H9 (cell line): ENCODE data around the gene SCNN1B. TPM values are rescaled to one million over a fixed set of nuclear protein-coding genes. Genes with fewer than 3 reads are reported as not detected.

Experiments used
- DNase-seq: peaks from one replicate; pipeline ENCODE4 v3.0.0-alpha.2; 2017
- H2AFZ ChIP-seq: one replicate; pipeline ENCODE4 v1.6.1; 2013; ENCODE audit warnings: mild to moderate bottlenecking, low read length, control low read depth, moderate library complexity
- H2AK5ac ChIP-seq: 2 replicates; pipeline ENCODE4 v1.6.1; 2013; ENCODE audit warnings: low read length, control low read depth, mixed read lengths; ENCODE audit not compliant: insufficient read length
- H2BK120ac ChIP-seq: one replicate; pipeline ENCODE4 v1.6.1; 2013; ENCODE audit warnings: low read depth, mild to moderate bottlenecking, low read length, control low read depth, inconsistent platforms; ENCODE audit not compliant: poor library complexity, severe bottlenecking
- H2BK12ac ChIP-seq: 2 replicates; pipeline ENCODE4 v1.6.1; 2013; ENCODE audit warnings: low read length, control low read depth, mixed read lengths, low read depth; ENCODE audit not compliant: insufficient read length
- H2BK15ac ChIP-seq: 2 replicates; pipeline ENCODE4 v1.6.1; 2013; ENCODE audit warnings: low read depth, low read length, control low read depth
- H2BK20ac ChIP-seq: one replicate; pipeline ENCODE4 v1.6.1; 2013; ENCODE audit warnings: low read depth, mild to moderate bottlenecking, low read length, control low read depth, inconsistent platforms; ENCODE audit not compliant: poor library complexity, severe bottlenecking
- H2BK5ac ChIP-seq: 2 replicates; pipeline ENCODE4 v1.6.1; 2013; ENCODE audit warnings: low read length, control low read depth, mixed read lengths; ENCODE audit not compliant: insufficient read length
- H3K14ac ChIP-seq: 2 replicates; pipeline ENCODE4 v1.6.1; 2013; ENCODE audit warnings: low read length, control low read depth; ENCODE audit not compliant: insufficient read depth
- H3K18ac ChIP-seq: 2 replicates; pipeline ENCODE4 v1.6.1; 2013; ENCODE audit warnings: low read depth, mild to moderate bottlenecking, mixed read lengths, low read length, control low read depth; ENCODE audit not compliant: insufficient read length
- H3K23ac ChIP-seq: 2 replicates; pipeline ENCODE4 v1.6.1; 2013; ENCODE audit warnings: low read length, control low read depth, mixed read lengths, low read depth; ENCODE audit not compliant: insufficient read length
- H3K23me2 ChIP-seq: 2 replicates; pipeline ENCODE4 v1.6.1; 2013; ENCODE audit warnings: low read depth, mild to moderate bottlenecking, mixed read lengths, low read length, control low read depth; ENCODE audit not compliant: insufficient read length, poor library complexity, severe bottlenecking
- H3K27ac ChIP-seq: 2 replicates; pipeline ENCODE4 v1.5.1; 2013; ENCODE audit warnings: low read length, control low read depth, mixed read lengths, low read depth; ENCODE audit not compliant: insufficient read length
- H3K27me3 ChIP-seq: 2 replicates; pipeline ENCODE4 v1.6.1; 2013; ENCODE audit warnings: low read length, control low read depth, inconsistent platforms; ENCODE audit not compliant: insufficient read depth
- H3K4ac ChIP-seq: 2 replicates; pipeline ENCODE4 v1.6.1; 2013; ENCODE audit warnings: low read depth, mild to moderate bottlenecking, control low read depth, inconsistent platforms, low read length, moderate library complexity
- H3K4me1 ChIP-seq: 2 replicates; pipeline ENCODE4 v1.6.1; 2013; ENCODE audit warnings: low read length, control low read depth, inconsistent platforms; ENCODE audit not compliant: insufficient read depth
- H3K4me2 ChIP-seq: 2 replicates; pipeline ENCODE4 v1.6.1; 2013; ENCODE audit warnings: low read length, control low read depth, mixed read lengths; ENCODE audit not compliant: insufficient read length, insufficient read depth
- H3K56ac ChIP-seq: 2 replicates; pipeline ENCODE4 v1.6.1; 2013; ENCODE audit warnings: low read depth, mild to moderate bottlenecking, mixed read lengths, low read length, control low read depth; ENCODE audit not compliant: insufficient read length
- H3K79me1 ChIP-seq: 2 replicates; pipeline ENCODE4 v1.6.1; 2013; ENCODE audit warnings: low read depth, mild to moderate bottlenecking, moderate library complexity, low read length, control low read depth, inconsistent platforms; ENCODE audit not compliant: insufficient read depth, poor library complexity, severe bottlenecking
- H3K79me2 ChIP-seq: 2 replicates; pipeline ENCODE4 v1.6.1; 2013; ENCODE audit warnings: low read length, control low read depth, inconsistent platforms; ENCODE audit not compliant: insufficient read depth
- H3K9ac ChIP-seq: 2 replicates; pipeline ENCODE4 v1.6.1; 2013; ENCODE audit warnings: low read length, control low read depth, mixed read lengths; ENCODE audit not compliant: insufficient read length; ENCODE audit errors: extremely low read depth
- H3K9me3 ChIP-seq: one replicate; pipeline ENCODE4 v1.6.1; 2013; ENCODE audit warnings: low read depth, low read length, inconsistent platforms; ENCODE audit not compliant: control insufficient read depth
- H3T11ph ChIP-seq: one replicate; pipeline ENCODE4 v1.6.1; 2013; ENCODE audit warnings: mild to moderate bottlenecking, low read length, control low read depth, inconsistent platforms
- H4K20me1 ChIP-seq: one replicate; pipeline ENCODE4 v1.6.1; 2013; ENCODE audit not compliant: control insufficient read depth, insufficient read length, insufficient read depth
- H4K5ac ChIP-seq: 2 replicates; pipeline ENCODE4 v1.6.1; 2013; ENCODE audit warnings: low read depth, mild to moderate bottlenecking, mixed read lengths, low read length, control low read depth; ENCODE audit not compliant: insufficient read length
- H4K8ac ChIP-seq: replicated peaks from 2 replicates; pipeline ENCODE4 v1.6.1; 2013; ENCODE audit warnings: low read length, control low read depth, mixed read lengths, low read depth; ENCODE audit not compliant: insufficient read length
- H4K91ac ChIP-seq: 2 replicates; pipeline ENCODE4 v1.6.1; 2013; ENCODE audit warnings: low read depth, mild to moderate bottlenecking, moderate library complexity, mixed read lengths, low read length, control low read depth; ENCODE audit not compliant: insufficient read length
- H3K27ac Mint-ChIP-seq, 3 experiments: 2 replicates in 2 of 3; 3 replicates in 1 of 3; pipeline ENCODE4 v1.8.0; 2020 to 2021; ENCODE audit warnings: mixed read lengths in 3 of 3, mild to moderate bottlenecking in 1 of 3, moderate library complexity in 1 of 3
- H3K27me3 Mint-ChIP-seq: 2 replicates; pipeline ENCODE4 v1.8.0; 2021; ENCODE audit warnings: low read depth, mild to moderate bottlenecking, moderate library complexity, mixed read lengths
- H3K36me3 Mint-ChIP-seq, 3 experiments: 2 replicates in 2 of 3; 3 replicates in 1 of 3; pipeline ENCODE4 v1.8.0; 2020 to 2021; ENCODE audit warnings: low read depth in 3 of 3, mixed read lengths in 3 of 3; ENCODE audit not compliant: insufficient read depth in 1 of 3
- H3K4me1 Mint-ChIP-seq, 2 experiments: 2 replicates each; pipeline ENCODE4 v1.8.0; 2020; ENCODE audit warnings: mixed read lengths in 2 of 2
- H3K4me3 Mint-ChIP-seq, 2 experiments: 2 replicates in 1 of 2; 3 replicates in 1 of 2; pipeline ENCODE4 v1.8.0; 2020 to 2021; ENCODE audit warnings: mild to moderate bottlenecking in 2 of 2, mixed read lengths in 2 of 2, moderate library complexity in 1 of 2
- H3K9me3 Mint-ChIP-seq, 2 experiments: 2 replicates in 1 of 2; 3 replicates in 1 of 2; pipeline ENCODE4 v1.8.0; 2020; ENCODE audit warnings: mild to moderate bottlenecking in 2 of 2, mixed read lengths in 2 of 2, moderate library complexity in 1 of 2
- WGBS: extraction: QIAGEN DNeasy Blood & Tissue Kit; methylation state at CpG from one replicate; pipeline ENCODE4 v1.1.7; 2013; ENCODE audit warnings: missing lambda C conversion rate, low lambda C conversion rate, mixed read lengths; ENCODE audit not compliant: insufficient read length; ENCODE audit errors: extremely low coverage; 5-methylcytosine and 5-hydroxymethylcytosine counted together
- total RNA-seq: library from RNA; stranded (reverse); gene quantifications from 2 replicates; pipeline ENCODE4 v1.2.1, GENCODE V29; 2021
- TF ChIP-seq, protein P1 (sequence below): fragments of 200-600 bp; sonication (generic); conservative IDR thresholded peaks from 3 replicates; pipeline ENCODE4 v1.8.0; 2021; ENCODE audit warnings: antibody characterized with exemption, mild to moderate bottlenecking

The SCNN1B gene
- total RNA-seq, 1 experiment from 2014 or later: 0.11 TPM

DNA sequence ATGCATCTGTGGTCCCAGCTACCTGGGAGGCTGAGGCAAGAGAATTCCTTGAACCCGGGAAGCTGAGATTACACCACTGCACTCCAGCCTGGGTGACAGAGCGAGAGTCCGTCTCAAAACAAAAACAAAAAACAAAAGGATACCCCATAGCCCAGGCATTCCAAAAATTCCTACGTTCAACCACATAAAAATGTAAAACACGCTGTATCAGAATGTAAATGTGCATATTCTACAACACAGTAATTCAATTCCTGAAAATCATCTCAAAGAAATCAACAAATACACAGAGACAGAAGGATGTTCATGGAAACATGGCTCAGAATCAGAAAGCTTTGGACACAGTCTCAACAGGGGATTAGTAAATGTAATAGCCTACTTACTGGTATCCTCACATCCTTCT, 117.9 kb downstream of the SCNN1B start:
- no peak for DNase-seq
- H3K4me2 ChIP-seq: no peak overlapping the region
- no peak overlapping the region for H3K9ac ChIP-seq
- no peak overlapping the region for H2BK20ac ChIP-seq
- Mint-ChIP-seq H3K9me3 (no peaks in the 10 kb centered on the region), H3K27me3 (no peaks in the 10 kb centered on the region), H3K4me1 (peaks cover 9 to 12% of the 10 kb centered on the region in 2 experiments), H3K36me3 (peaks cover 0 to 24% (median 10%) of the 10 kb centered on the region in 3 experiments; a peak in 6 of 7 replicates), H3K27ac (peak overlapping the region; percentile 22 to 84 (median 82); a peak in 3 of 7 replicates), H3K4me3 (no peak overlapping the region)
- H4K91ac ChIP-seq: no peak overlapping the region
- H3K27me3 ChIP-seq: no peaks in the 10 kb centered on the region
- no peaks in the 10 kb centered on the region for H3K9me3 ChIP-seq
- no peaks in the 10 kb centered on the region for H3K79me1 ChIP-seq
- H2AK5ac ChIP-seq: no peak overlapping the region
- no peak overlapping the region for H3K23ac ChIP-seq
- H3K4ac ChIP-seq: no peak overlapping the region
- no peak overlapping the region for H2BK120ac ChIP-seq
- no peak overlapping the region for H4K5ac ChIP-seq
- H3K18ac ChIP-seq: no peak overlapping the region
- H3K56ac ChIP-seq: no peak overlapping the region
- H2BK12ac ChIP-seq: no peak overlapping the region
- H3K27ac ChIP-seq: peak overlapping the region; percentile 67
- no peak overlapping the region for H4K8ac ChIP-seq
- TF ChIP-seq, protein P1, sequence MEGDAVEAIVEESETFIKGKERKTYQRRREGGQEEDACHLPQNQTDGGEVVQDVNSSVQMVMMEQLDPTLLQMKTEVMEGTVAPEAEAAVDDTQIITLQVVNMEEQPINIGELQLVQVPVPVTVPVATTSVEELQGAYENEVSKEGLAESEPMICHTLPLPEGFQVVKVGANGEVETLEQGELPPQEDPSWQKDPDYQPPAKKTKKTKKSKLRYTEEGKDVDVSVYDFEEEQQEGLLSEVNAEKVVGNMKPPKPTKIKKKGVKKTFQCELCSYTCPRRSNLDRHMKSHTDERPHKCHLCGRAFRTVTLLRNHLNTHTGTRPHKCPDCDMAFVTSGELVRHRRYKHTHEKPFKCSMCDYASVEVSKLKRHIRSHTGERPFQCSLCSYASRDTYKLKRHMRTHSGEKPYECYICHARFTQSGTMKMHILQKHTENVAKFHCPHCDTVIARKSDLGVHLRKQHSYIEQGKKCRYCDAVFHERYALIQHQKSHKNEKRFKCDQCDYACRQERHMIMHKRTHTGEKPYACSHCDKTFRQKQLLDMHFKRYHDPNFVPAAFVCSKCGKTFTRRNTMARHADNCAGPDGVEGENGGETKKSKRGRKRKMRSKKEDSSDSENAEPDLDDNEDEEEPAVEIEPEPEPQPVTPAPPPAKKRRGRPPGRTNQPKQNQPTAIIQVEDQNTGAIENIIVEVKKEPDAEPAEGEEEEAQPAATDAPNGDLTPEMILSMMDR: no peak
- no peak overlapping the region for H2BK15ac ChIP-seq
- H2BK5ac ChIP-seq: no peak overlapping the region
- no peaks in the 10 kb centered on the region for H3K79me2 ChIP-seq
- no peak overlapping the region for H3T11ph ChIP-seq
- no peaks in the 10 kb centered on the region for H3K23me2 ChIP-seq
- no peak overlapping the region for H2AFZ ChIP-seq
- no CpG with 5 or more reads among the region's 5 CpGs for WGBS
- no peaks in the 10 kb centered on the region for H4K20me1 ChIP-seq
- H3K4me1 ChIP-seq: no peaks in the 10 kb centered on the region
- no peak overlapping the region for H3K14ac ChIP-seq
